ENCODE data around the gene MYOM1.

The MYOM1 gene

GRCh38 chr18:3179430-3180089 lies 40.2 kb downstream of the MYOM1 start:
- DNase-seq (ENCODE audit: extremely low read depth, low read depth), result no peak
- H3K4me3 ChIP-seq (replicated peaks; ENCODE audit: low read depth, low read length), result no peak overlapping the region
- no peak for TF ChIP-seq CTCF (IDR thresholded peaks at IDR 0.05; ENCODE audit: low read depth, low read length, missing control alignments)

GRCh38 chr18:3177902-3178687 lies 41.7 kb downstream of the MYOM1 start:
- DNase-seq (ENCODE audit: extremely low read depth, low read depth), result no peak
- no peak overlapping the region for H3K4me3 ChIP-seq (replicated peaks; ENCODE audit: low read depth, low read length)
- TF ChIP-seq CTCF (IDR thresholded peaks at IDR 0.05; ENCODE audit: low read depth, low read length, missing control alignments), result no peak

- no peak overlapping the region for H3K4me3 ChIP-seq (replicated peaks; ENCODE audit: low read depth, low read length)
- no peak for TF ChIP-seq CTCF (IDR thresholded peaks at IDR 0.05; ENCODE audit: low read depth, low read length, missing control alignments)
- no peak for DNase-seq (ENCODE audit: extremely low read depth, low read depth)
Measured at GRCh38 chr18:3175195-3175758, 44.5 kb downstream of the MYOM1 start.

- no peak for TF ChIP-seq CTCF (IDR thresholded peaks at IDR 0.05; ENCODE audit: low read depth, low read length, missing control alignments)
- DNase-seq (ENCODE audit: extremely low read depth, low read depth), result no peak
- H3K4me3 ChIP-seq (replicated peaks; ENCODE audit: low read depth, low read length), result no peak overlapping the region
Measured at GRCh38 chr18:3172097-3172496, 47.7 kb downstream of the MYOM1 start.

GRCh38 chr18:3171631-3172030 lies 48.1 kb downstream of the MYOM1 start:
- H3K4me3 ChIP-seq (replicated peaks; ENCODE audit: low read depth, low read length), result no peak overlapping the region
- DNase-seq (ENCODE audit: extremely low read depth, low read depth), result no peak
- TF ChIP-seq CTCF (IDR thresholded peaks at IDR 0.05; ENCODE audit: low read depth, low read length, missing control alignments), result no peak

GRCh38 chr18:3170441-3171161 lies 49.2 kb downstream of the MYOM1 start:
- no peak for TF ChIP-seq CTCF (IDR thresholded peaks at IDR 0.05; ENCODE audit: low read depth, low read length, missing control alignments)
- no peak overlapping the region for H3K4me3 ChIP-seq (replicated peaks; ENCODE audit: low read depth, low read length)
- no peak for DNase-seq (ENCODE audit: extremely low read depth, low read depth)

All from HFF-Myc (cell line).